IPS DF 6.9 (cell line): ENCODE data around the gene RNF214.
A peak's percentile ranks its signal among the peaks of the same experiment; 100 is the strongest.
"Not testable (repeated sequence)": the region's sequence is repeated elsewhere in the genome, so short reads cannot be mapped to it uniquely, and the experiment has no call there.

Experiments used
- DNase-seq: peaks from one replicate; pipeline ENCODE4 v3.0.0-alpha.2; 2013; ENCODE audit warnings: low read depth, low spot score
- H3K27ac ChIP-seq: one replicate; pipeline ENCODE4 v1.5.1; 2013; ENCODE audit warnings: low read length, control low read depth
- H3K27me3 ChIP-seq: 2 replicates; pipeline ENCODE4 v1.6.1; 2013; ENCODE audit warnings: mild to moderate bottlenecking, low read length; ENCODE audit not compliant: control insufficient read depth, insufficient read depth
- H3K36me3 ChIP-seq: 2 replicates; pipeline ENCODE4 v1.6.1; 2013; ENCODE audit warnings: low read length; ENCODE audit not compliant: control insufficient read depth, insufficient read depth
- H3K4me1 ChIP-seq: 2 replicates; pipeline ENCODE4 v1.6.1; 2013; ENCODE audit warnings: low read length; ENCODE audit not compliant: control insufficient read depth, insufficient read depth
- H3K4me3 ChIP-seq: 2 replicates; pipeline ENCODE4 v1.5.1; 2013; ENCODE audit warnings: mild to moderate bottlenecking, low read length
- H3K9me3 ChIP-seq: 2 replicates; pipeline ENCODE4 v1.6.1; 2013; ENCODE audit warnings: low read length, inconsistent platforms; ENCODE audit not compliant: control insufficient read depth, insufficient read depth
- WGBS: extraction: QIAGEN DNeasy Blood & Tissue Kit; methylation state at CpG from one replicate; pipeline ENCODE4 v1.1.7; 2013; ENCODE audit warnings: mixed read lengths, missing lambda C conversion rate; ENCODE audit not compliant: insufficient read length, insufficient coverage; 5-methylcytosine and 5-hydroxymethylcytosine counted together

The RNF214 gene

DNA sequence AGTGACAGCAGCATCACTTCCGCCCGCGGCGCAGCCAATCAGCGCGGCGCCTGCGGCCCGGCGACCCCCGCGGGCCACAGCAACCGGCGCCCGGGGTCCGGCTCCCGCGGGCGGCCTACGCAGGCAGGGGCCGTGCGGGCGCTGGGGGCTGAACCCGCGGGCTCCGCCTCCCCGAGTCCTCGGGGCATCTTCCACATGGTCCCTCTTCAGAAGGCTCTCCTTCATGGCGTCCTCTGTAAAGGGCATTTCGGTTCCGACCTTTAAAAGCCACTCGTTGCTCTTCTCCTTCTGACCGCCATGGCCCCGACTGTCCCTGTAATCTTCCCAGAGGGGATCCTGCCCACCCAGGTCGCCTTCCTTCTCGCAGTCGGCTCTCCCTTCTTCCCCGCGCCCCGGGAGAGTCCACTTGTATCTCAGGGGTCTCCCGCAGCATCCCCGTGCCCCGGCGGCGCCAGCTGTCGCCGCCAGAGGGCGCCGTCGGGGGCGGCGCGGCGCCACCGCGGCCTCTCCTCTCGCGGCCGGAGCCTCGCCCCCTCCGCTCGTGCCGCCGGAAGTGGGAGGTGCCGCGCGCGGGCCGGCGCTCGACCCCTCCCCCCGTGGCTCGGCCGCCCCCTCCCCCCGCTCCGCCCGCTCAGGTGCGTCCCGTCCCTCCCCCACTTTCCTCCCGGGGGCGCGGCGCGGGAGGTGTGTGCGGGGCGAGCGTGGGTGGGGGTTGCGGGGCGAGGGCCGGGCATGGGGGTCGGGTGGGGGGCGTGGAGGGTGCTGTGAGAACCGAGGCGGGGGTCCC is at the start of gene RNF214:
Gene RNF214, plus strand, starts transcription at position 580 of the 787 bp plus-strand sequence. CDS start 1,602 bp downstream, outside the sequence.
- H3K36me3 ChIP-seq: peaks cover 3% of the 10 kb centered on the region
- H3K4me3 ChIP-seq: peak within 1 kb of the TSS; percentile 86
- H3K4me1 ChIP-seq: no peaks in the 10 kb centered on the region
- no CpG with 5 or more reads among the region's 94 CpGs for WGBS
- H3K27me3 ChIP-seq: no peaks in the 10 kb centered on the region
- no peaks in the 10 kb centered on the region for H3K9me3 ChIP-seq
- no peak within 1 kb of the TSS for H3K27ac ChIP-seq
- peak; percentile 43 for DNase-seq

DNA sequence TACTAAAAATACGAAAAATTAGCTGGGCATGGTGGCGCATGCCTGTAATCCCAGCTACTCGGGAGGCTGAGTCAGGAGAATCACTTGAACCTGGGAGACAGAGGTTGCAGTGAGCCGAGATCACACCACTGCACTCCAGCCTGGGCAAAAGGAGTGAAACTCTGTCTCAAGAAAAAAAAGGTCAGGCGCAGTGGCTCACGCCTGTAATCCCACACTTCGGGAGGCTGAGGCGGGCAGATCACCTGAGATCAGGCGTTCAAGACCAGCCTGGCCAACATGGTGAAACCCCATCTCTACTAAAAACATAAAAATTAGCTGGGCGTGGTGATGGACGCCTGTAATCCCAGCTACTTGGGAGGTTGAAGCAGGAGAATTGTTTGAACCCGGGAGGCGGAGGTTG is 49.3 kb upstream of the RNF214 start:
- not testable (repeated sequence) for DNase-seq, H3K9me3 ChIP-seq, H3K4me3 ChIP-seq, H3K4me1 ChIP-seq, H3K27me3 ChIP-seq, H3K27ac ChIP-seq, H3K36me3 ChIP-seq
- WGBS: no CpG with 5 or more reads among the region's 13 CpGs

DNA sequence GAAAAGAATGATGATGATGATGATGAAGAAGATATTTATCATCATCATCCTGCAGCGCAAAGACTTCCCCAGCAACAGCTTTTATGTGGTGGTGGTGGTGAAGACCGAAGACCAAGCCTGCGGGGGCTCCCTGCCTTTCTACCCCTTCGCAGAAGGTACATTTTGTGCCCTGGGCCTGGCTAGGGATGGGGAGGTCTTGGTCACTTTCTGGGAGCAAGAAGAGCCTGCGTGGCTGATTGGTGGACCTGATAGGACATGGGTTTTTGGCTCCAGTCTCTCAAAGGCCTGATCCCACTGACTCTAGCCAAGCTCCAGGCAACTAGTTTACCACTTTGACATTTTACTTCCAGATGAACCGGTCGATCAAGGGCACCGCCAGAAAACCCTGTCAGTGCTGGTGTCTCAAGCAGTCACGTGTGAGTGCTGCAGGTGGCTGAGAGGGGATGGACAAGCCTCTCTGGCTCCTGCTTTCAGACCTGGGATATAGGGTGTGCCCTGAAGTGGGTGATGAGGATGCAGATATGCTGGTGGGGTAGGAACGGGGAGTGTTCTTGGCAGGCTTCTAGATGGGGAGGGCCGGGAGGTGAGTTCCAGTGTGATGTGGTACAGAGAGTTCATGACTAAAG is 48.6 kb upstream of the RNF214 start:
- no peak for DNase-seq
- Histone ChIP-seq H3K36me3 (no peaks in the 10 kb centered on the region), H3K9me3 (no peaks in the 10 kb centered on the region), H3K4me3 (no peak overlapping the region), H3K27me3 (no peaks in the 10 kb centered on the region), H3K27ac (no peak overlapping the region), H3K4me1 (peaks cover 5% of the 10 kb centered on the region; the same call in 1 of the 2 replicates)
- no CpG with 5 or more reads among the region's 11 CpGs for WGBS

DNA sequence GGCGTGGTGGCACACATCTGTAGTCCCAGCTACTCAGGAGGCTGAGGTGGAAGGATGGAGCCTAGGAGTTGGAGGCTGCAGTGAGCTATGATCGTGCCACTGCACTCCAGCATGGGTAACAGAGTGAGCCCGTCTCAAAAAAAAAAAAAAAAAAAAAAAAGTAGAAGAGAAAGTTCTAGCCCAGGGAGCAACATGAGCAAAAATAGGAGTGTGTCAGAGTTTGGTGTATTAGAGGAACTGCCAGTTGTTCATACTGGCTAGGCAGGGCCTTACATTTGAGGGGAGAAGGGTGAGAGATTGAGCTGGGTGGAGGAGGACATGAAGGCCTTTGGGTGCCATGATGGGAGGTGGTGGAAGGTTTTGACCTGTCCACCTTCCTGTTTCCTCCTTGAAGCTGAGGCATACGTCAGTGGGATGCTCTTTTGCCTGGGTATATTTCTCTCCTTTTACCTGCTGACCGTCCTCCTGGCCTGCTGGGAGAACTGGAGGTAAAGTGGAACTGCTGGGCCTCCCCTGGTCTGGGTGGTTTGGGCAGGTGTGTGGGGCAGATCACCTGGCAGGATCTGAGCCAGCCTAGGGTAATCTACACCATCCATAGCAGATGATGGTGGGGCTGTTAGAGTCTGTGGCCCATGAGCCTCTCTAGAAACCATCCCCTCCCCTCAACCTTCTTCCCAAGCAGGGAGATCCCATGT is 46.6 kb upstream of the RNF214 start:
- Histone ChIP-seq H3K27ac (no peak overlapping the region), H3K36me3 (peaks cover 6% of the 10 kb centered on the region; the same call in 1 of the 2 replicates), H3K4me1 (peaks cover 1% of the 10 kb centered on the region; the same call in 1 of the 2 replicates), H3K27me3 (no peaks in the 10 kb centered on the region), H3K9me3 (no peaks in the 10 kb centered on the region), H3K4me3 (no peak overlapping the region)
- DNase-seq: no peak
- WGBS: no CpG with 5 or more reads among the region's 5 CpGs

DNA sequence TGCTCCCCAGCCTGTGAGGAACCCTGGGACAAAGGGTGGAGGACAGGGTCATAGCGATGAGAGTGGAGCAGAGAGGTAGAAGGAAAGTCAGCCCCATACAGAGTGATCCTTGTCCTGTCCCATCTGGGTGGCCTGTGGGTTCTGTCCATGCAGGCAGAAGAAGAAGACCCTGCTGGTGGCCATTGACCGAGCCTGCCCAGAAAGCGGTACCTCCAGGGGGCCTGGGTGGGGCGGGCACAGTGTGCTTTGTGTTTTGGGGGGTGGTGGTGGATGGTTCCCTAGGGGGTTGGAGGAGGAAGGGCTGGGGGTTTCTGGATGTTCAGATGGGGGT is 46.1 kb upstream of the RNF214 start:
- H3K36me3 ChIP-seq: peaks cover 6% of the 10 kb centered on the region; the same call in 1 of the 2 replicates
- H3K4me3 ChIP-seq: no peak overlapping the region
- no peak overlapping the region for H3K27ac ChIP-seq
- H3K4me1 ChIP-seq: no peaks in the 10 kb centered on the region
- no peaks in the 10 kb centered on the region for H3K9me3 ChIP-seq
- WGBS: no CpG with 5 or more reads among the region's 4 CpGs
- no peaks in the 10 kb centered on the region for H3K27me3 ChIP-seq
- no peak for DNase-seq

DNA sequence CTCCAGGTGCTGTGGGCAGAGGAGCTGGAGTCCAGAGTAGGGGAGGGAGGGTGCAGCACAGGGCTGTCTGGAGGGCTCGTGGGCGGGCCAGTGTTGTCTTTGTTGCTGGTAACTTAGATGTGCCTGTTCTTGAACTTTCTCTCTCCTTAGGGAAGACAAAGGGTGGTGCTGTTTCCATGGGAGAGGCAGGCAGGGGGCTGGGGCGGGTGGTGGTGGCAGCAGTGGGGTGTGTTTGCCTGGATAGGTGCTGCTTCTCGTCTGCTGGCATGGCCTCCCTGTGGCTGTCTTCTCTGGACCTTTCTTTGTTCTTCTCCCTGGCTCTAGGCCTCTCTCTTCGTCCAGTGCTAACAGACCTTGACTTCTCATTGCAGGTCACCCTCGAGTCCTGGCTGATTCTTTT is 45.5 kb upstream of the RNF214 start:
- H3K36me3 ChIP-seq: peaks cover 6% of the 10 kb centered on the region; the same call in 1 of the 2 replicates
- no peak overlapping the region for H3K4me3 ChIP-seq
- no CpG with 5 or more reads among the region's 6 CpGs for WGBS
- no peaks in the 10 kb centered on the region for H3K4me1 ChIP-seq
- no peaks in the 10 kb centered on the region for H3K9me3 ChIP-seq
- no peak overlapping the region for H3K27ac ChIP-seq
- H3K27me3 ChIP-seq: no peaks in the 10 kb centered on the region
- DNase-seq: no peak

DNA sequence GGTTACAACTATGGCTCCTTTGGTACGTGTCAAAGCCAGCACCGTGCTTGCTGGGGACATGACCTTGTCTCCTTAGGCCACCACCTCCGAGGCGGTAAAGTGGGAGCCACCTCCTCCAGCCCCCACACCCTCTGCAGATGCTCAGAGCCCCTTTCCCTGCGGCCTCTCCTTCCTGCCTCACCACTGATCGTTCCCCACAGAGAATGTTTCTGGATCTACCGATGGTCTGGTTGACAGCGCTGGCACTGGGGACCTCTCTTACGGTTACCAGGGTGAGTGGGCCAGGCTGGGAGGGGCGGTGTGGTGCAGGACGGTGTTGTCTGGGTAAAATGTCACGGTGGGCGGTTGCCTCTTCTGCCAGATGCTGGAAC is 45.1 kb upstream of the RNF214 start:
- no peaks in the 10 kb centered on the region for H3K4me1 ChIP-seq
- H3K36me3 ChIP-seq: peaks cover 7% of the 10 kb centered on the region
- no peak overlapping the region for H3K4me3 ChIP-seq
- no CpG with 5 or more reads among the region's 13 CpGs for WGBS
- no peak overlapping the region for H3K27ac ChIP-seq
- no peaks in the 10 kb centered on the region for H3K27me3 ChIP-seq
- H3K9me3 ChIP-seq: no peaks in the 10 kb centered on the region
- DNase-seq: no peak

DNA sequence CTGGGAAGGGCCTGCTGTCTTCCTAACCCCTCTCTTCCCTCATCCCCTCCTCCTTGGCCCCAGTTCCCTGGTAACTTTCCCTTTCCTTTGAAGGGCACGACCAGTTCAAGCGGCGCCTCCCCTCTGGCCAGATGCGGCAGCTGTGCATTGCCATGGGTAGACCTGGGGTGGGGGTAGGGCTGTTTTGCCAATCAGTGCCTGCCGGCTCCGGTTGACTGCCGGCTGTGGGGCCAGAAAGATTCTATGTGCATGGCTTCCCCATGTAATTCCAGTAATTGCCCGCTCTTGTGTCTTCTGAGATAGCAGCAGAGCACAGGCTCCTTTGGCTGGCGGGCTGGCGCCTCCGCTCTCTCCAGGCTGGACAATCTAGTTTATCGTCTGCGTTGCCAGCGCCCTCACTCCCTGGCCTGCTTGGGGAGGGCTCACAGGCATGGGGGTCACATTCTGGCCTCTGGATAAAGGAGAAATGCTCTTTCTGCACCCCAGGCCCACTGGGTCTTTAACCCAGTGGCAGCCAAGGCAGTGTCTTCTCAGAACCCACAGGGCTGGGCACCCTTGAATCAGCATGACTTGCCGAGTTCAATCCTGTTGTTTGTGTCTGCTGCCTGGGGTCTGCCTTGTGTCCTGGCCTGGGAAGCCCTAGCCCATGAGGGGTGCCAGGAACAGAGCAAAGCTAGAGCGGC is 44.5 kb upstream of the RNF214 start:
- DNase-seq: no peak
- no CpG with 5 or more reads among the region's 16 CpGs for WGBS
- Histone ChIP-seq H3K4me3 (no peak overlapping the region), H3K9me3 (no peaks in the 10 kb centered on the region), H3K36me3 (peaks cover 10% of the 10 kb centered on the region), H3K27me3 (no peaks in the 10 kb centered on the region), H3K4me1 (no peaks in the 10 kb centered on the region), H3K27ac (no peak overlapping the region)

DNA sequence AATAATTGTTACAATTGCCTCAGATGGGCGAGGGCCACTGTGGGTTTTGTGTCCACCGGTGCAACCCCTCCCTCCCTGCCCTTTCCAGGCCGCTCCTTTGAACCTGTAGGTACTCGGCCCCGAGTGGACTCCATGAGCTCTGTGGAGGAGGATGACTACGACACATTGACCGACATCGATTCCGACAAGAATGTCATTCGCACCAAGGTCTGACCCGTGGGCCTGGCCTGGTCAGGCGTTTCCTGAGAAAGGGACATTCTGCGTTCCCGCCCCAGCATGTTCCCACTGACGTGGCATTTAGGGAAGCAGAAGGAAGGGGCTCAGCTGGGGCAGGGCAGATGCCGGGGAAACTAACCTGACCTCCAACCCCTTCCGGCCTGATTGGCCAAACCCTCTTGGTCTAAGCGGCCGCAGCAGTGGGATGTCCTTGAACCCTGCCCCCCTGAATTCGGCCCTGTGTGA is 43.8 kb upstream of the RNF214 start:
- Histone ChIP-seq H3K27ac (no peak overlapping the region), H3K4me3 (no peak overlapping the region), H3K27me3 (no peaks in the 10 kb centered on the region), H3K9me3 (no peaks in the 10 kb centered on the region), H3K4me1 (no peaks in the 10 kb centered on the region), H3K36me3 (peaks cover 10% of the 10 kb centered on the region)
- no CpG with 5 or more reads among the region's 20 CpGs for WGBS
- no peak for DNase-seq
